Mucosa of descending colon (tissue), 3 donors: ENCODE results near the gene ZNF579. TPM values are rescaled to one million over a fixed set of nuclear protein-coding genes. Genes with fewer than 3 reads are reported as not detected.

Experiments used
- ATAC-seq: fragments of 200-7000 bp; cut with Tn5 transposase; one replicate; pipeline ENCODE4 v1.9.1; 2020; ENCODE audit warnings: mild to moderate bottlenecking, moderate library complexity
- DNase-seq, 3 donors: peaks; one replicate each; pipeline ENCODE4 v3.0.0-alpha.2; 2020
- H3K36me3 ChIP-seq: fragments of 200-600 bp; one replicate; pipeline ENCODE4 v1.8.0; 2021; ENCODE audit warnings: low read depth, mild to moderate bottlenecking
- H3K4me1 ChIP-seq: fragments of 200-600 bp; one replicate; pipeline ENCODE4 v1.8.0; 2021; ENCODE audit warnings: low read depth, mild to moderate bottlenecking
- H3K4me3 ChIP-seq: fragments of 200-600 bp; one replicate; pipeline ENCODE4 v1.8.0; 2021; ENCODE audit warnings: mild to moderate bottlenecking
- H3K9me3 ChIP-seq: fragments of 200-600 bp; one replicate; pipeline ENCODE4 v1.8.0; 2021; ENCODE audit warnings: mild to moderate bottlenecking
- CTCF ChIP-seq: fragments of 200-600 bp; IDR thresholded peaks from one replicate; pipeline ENCODE4 v1.8.0; 2022; ENCODE audit warnings: antibody characterized with exemption, mild to moderate bottlenecking
- intact Hi-C, 2 donors: fragments of 100-400 bp; cut with DNase I in 1 of 2; cut with micrococcal nuclease in 1 of 2; formaldehyde crosslinking; loops; one replicate each; pipeline versions ENCODE4 v1.11.0 to v1.11.1; 2022; cut with DNase I, micrococcal nuclease
- total RNA-seq, 3 donors: library from RNA; stranded (reverse); fragmentation: NEBNext Ultra II Directional in 2 of 3; extraction: Animal tissue kit (Norgen Biotek cat#: 25700) in 2 of 3; gene quantifications; one replicate each; pipeline versions ENCODE4 v1.2.1 to v1.2.4, GENCODE V29; 2021 to 2023
- donor health status: DM: no; HTN: no; CAD: no; lungs with moderate emphysema.
- donor health status: DM: no; HTN: no; CAD: no.
- donor health status: DM: no; HTN: yes; CAD: no.

ZNF579 gene
- total RNA-seq, 3 donors from 2014 or later = 6.2 to 13.6 (median 7.2) TPM

- ATAC-seq = no peak
- no peak for TF ChIP-seq CTCF
- DNase-seq = no peak
- Histone ChIP-seq H3K4me1 (no peaks in the 10 kb centered on the region), H3K4me3 (no peak overlapping the region), H3K36me3 (no peaks in the 10 kb centered on the region), H3K9me3 (no peaks in the 10 kb centered on the region)
- intact Hi-C loops = no loop called here
Observed at GRCh38 chr19:55543567-55543966, 37.1 kb downstream of the ZNF579 start.

GRCh38 chr19:55542292-55542855 lies 38.3 kb downstream of the ZNF579 start:
- H3K36me3 ChIP-seq = no peaks in the 10 kb centered on the region
- no peaks in the 10 kb centered on the region for H3K9me3 ChIP-seq
- H3K4me3 ChIP-seq = no peak overlapping the region
- H3K4me1 ChIP-seq = no peaks in the 10 kb centered on the region
- TF ChIP-seq CTCF = no peak
- DNase-seq = no peak
- ATAC-seq = no peak
- intact Hi-C loops = no loop called here

- no peak for DNase-seq
Observed at GRCh38 chr19:55541091-55541490, 39.6 kb downstream of the ZNF579 start.

GRCh38 chr19:55540619-55541018 lies 40.0 kb downstream of the ZNF579 start:
- Histone ChIP-seq H3K4me1 (no peaks in the 10 kb centered on the region), H3K36me3 (no peaks in the 10 kb centered on the region), H3K4me3 (no peak overlapping the region), H3K9me3 (no peaks in the 10 kb centered on the region)
- ATAC-seq (no peak), DNase-seq (no peak)
- intact Hi-C loops = no loop called here
- no peak for TF ChIP-seq CTCF

More at GRCh38 chr19:55541091-55541490, 39.6 kb downstream of the ZNF579 start:
- Histone ChIP-seq H3K9me3 (no peaks in the 10 kb centered on the region), H3K4me1 (no peaks in the 10 kb centered on the region), H3K36me3 (no peaks in the 10 kb centered on the region), H3K4me3 (no peak overlapping the region)
- TF ChIP-seq CTCF = no peak
- intact Hi-C loops = no loop called here
- no peak for ATAC-seq

- ATAC-seq (no peak), DNase-seq (no peak)
- no peaks in the 10 kb centered on the region for H3K36me3 ChIP-seq
- no peak overlapping the region for H3K4me3 ChIP-seq
- H3K9me3 ChIP-seq = no peaks in the 10 kb centered on the region
- no peak for TF ChIP-seq CTCF
- intact Hi-C loops = no loop called here
- no peaks in the 10 kb centered on the region for H3K4me1 ChIP-seq
Observed at GRCh38 chr19:55539090-55539984, 41.3 kb downstream of the ZNF579 start.
